HK-2 (cell line): ENCODE data around the gene SPATA1.
"Not testable (repeated sequence)": the region's sequence is repeated elsewhere in the genome, so short reads cannot be mapped to it uniquely, and the experiment has no call there.

Experiments
- DNase-seq: peaks from one replicate; pipeline ENCODE4 v3.0.0-alpha.2; 2018; ENCODE audit not compliant: unreplicated experiment

SPATA1 gene

GRCh38 chr1:84506002-84506728 is at the start of gene SPATA1, which contains the start of gene GNG5:
TSS of gene SPATA1 (plus strand) at chr1:84506386. CDS start at chr1:84516360, 9,974 bp downstream.
TSS of gene GNG5 (minus strand) at chr1:84506581. CDS start at chr1:84506091, 490 bp downstream.
- peak; percentile 98 for DNase-seq

GRCh38 chr1:84462118-84462517 is 44.1 kb upstream of the SPATA1 start:
- no peak for DNase-seq

DNA sequence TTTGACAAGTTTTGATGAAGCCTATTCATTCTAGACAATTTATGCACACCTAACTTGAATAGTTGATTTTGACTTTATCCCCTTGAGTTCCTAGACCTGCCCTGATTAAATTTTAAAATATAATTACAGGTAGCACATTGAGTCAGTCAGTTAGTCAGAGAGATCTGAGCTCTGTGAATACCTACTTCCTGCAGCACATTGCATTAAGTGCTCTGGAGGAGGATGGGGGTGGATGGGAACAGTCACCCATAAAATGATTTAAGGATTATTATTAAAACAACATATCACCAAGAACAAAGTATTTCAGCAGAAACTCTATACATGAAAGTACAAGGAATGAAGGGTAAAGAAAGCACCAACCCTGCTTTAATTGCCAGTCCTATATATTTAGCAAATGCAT is 38.9 kb upstream of the SPATA1 start:
- no peak for DNase-seq

DNA sequence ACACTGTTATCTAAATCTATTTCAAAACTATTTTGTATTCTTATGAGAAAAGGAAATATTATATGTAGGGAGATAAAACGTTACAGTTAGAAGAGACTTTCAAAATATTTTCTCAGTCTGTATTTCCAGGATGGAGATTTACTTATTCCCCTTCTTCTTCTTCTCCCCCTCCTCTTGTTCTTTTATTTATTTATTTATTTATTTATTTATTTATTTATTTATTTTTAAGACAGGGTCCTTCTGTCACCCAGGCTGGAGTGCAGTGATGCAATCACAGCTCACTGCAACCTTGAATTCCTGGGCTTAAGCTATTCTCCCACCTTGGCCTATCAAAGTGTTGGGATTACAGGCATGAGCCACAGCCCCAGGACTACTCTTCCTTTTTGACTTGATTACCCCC is 30.0 kb upstream of the SPATA1 start:
- DNase-seq = no peak

DNA sequence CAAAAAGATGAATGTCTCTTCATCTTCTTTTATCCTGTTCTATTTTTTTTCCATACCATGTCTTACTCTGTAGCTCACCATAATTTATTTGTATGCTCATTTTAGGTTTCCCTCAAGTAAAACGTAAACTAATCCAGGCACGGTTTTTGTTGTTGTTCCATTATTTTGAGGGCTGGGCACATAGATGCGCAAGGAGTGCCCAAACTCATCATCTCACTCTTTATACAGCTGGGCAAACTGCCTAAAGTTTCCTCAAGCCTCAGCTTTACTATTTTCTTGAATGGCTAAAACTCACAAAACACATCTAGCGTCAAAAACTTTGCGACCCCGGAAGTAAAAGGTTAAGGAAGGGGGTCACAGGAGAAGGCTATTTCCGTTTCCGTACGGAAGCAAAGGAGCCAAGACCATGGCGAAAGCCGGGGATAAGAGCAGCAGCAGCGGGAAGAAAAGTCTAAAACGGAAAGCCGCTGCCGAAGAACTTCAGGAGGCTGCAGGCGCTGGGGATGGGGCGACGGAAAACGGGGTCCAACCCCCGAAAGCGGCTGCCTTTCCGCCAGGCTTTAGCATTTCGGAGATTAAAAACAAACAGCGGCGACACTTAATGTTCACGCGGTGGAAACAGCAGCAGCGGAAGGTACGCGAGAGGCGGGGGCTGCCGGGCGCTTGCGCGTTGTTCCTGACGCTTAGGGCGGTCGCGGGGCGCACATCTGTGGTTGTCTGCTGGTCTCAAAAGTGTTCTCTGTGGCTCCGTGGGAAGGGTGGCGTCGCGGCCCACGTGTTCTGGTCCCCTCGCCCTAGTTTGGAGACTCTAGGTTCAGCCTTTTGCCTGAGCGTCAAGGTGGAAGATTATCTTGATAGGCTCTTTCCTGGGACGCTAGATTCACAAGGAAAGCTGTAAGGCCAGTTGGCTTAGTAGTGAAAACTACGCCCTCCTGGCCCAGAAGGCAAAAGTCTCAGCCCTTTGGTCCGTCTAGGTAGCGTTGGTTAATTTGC is 27.0 kb upstream of the SPATA1 start, which contains the start of gene RPF1:
RPF1 (plus strand) TSS at position 391 of the 993 bp plus-strand sequence; CDS start at position 407, 16 bp downstream.
- peak; percentile 73 for DNase-seq

- DNase-seq = no peak
These were observed 26.2 kb upstream of the SPATA1 start for GRCh38 chr1:84479998-84480397.

- DNase-seq = no peak
These were observed 25.5 kb upstream of the SPATA1 start for GRCh38 chr1:84480650-84481049.

DNA sequence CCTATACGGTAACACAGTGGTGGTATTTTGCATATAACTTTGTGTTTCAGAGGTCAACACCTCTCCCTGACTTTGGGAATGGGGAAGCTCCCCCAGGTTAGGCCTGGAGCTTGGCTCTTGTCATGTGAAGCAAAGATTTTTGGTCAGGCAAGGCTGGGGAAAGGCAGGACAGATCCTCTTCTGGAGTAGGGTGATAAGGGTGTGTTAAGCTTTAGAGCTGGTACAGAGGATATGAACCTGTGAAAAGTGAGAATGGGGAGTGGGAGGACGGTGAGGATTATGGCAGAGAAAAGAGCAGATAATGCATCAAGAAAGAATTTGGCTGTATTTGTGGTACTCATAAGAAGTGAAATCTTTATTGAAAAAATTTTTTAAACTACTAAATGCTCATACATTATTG is 24.9 kb upstream of the SPATA1 start:
- no peak for DNase-seq

DNA sequence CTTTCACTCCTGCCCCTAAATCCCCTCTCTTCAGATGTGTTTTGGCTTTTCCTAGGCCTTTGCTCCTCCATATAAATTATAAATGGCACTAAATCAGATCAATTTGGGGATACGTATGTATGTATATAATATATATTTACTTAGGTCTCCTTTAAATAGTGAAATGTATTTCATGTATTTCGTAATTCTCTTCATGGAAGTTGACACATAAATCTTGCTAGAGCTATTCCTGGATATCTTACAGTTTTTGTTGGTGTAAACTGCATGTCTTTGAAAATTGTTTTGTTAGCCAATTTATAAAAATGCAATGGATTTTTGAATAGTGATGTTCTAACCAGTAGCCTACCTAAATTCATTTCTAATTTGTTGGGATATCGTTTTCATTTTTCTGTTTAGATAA is 18.1 kb upstream of the SPATA1 start:
- no peak for DNase-seq

DNA sequence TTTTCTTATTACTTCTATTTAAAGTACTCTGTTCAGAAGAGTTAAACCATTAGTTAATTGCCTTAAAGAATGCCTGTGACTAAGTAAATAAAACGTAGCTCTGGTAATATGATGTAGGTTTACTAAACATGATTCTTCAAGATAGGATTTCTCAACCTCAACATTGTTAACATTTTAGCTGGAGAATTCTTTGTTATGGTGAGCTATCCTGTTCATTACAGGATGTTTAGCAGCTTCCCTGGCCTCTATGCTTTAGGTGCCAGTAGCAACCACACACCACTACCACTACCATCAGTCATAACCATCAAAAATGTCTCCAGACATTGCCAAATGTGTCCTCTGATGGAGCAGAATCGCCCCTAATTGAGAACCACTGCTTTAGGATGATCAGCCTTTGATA is 16.4 kb upstream of the SPATA1 start:
- DNase-seq = no peak

DNA sequence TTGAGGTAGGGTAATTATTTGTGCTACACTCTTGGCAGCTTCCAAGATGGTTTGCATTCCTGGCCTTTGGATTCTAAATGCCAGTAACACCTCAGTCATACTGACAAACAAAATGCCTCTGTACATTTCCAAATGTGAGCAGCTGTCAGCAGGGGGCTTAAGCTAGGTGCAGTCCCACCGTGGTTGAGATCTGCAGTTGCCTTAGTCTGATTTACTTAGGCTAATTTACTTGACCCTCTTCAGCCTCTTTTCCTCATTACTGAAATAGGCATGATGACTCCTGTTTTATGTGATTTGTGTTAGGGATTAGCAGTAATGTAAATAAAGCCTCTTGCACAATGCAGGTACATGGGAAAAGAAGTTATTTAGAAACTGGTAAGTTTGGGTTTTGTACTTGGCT is 13.5 kb upstream of the SPATA1 start:
- DNase-seq = no peak

DNA sequence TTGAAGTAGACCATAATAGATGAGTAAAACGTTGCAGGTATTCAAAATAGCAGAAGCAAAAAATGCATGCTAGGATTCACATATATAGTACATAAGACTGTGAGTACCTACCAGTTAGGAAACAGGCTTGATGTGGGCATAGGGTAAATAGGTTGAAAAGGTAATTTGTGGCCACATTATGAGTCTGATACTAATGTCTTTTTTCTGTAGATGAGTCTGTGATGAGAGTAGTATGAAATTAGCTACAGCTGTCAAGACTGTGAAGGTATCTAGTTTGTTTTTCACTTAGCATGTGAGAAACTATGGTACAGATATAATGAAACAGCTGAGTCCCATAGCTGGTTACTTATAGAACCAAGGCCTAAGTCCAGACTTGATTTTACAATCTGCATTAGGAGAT is 12.4 kb upstream of the SPATA1 start:
- DNase-seq = no peak

GRCh38 chr1:84496498-84496897 is 9.7 kb upstream of the SPATA1 start:
- DNase-seq = no peak

GRCh38 chr1:84497631-84498275 is 8.4 kb upstream of the SPATA1 start:
- DNase-seq = no peak

DNA sequence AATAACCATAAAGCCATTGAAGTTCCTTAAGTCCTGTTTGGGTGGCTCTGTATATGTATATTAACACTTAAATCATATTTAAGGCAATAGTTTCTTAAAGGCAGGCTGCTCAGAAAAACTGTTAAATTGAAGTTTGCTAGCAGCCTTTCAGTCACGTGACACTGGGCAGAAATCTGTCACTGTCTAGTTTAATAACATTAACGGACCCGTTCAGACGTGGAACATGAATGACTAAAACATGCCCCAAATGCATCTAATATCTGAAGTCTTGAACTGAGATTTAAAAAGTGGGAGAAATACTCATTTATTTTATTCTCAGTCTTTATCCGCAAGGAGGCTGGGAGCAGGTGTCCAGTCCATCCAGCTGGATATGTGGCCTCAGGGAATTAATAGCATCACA is 3.3 kb upstream of the SPATA1 start:
- DNase-seq = no peak

DNA sequence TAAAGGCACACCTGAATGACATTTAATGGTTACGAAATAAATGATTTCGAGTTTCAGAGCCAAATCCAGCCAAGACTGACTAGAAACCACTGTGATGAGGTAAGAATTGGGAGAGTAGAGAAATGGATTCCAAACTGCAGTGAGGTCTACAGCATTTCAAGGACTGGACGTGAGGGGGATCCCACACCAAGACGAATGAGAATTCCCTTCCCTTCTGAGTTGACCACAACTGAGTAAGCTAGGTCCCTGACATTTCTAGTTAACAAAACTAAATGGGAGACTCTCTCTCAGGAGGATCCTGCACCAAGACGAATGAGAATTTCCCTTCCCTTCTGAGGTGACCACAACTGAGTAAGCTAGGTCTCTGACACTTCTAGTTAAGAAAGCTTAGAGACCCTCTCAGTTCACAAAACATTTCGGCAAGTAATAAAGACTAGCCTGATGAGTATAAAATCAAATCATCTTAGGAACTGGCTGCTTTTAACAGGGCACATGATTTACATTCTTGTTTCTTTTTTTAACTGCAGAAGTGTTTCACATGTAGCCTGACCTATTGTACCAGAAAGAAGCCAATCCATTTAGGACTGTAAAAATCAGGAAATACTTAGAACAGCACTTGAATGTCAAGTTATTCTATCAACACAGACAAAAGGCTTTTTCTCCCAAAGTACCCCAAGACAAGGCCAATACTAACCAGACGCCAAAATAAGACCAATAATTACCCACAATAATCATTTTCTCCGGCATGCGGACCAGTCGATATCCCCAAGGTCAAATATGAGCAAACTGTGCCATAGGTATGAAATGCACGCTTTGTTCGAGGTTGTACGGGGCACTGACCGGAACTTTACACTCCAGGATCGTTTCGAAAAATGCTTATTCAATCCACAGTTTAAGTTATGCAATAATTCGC is 1.4 kb upstream of the SPATA1 start:
- DNase-seq = peak; percentile 14

DNA sequence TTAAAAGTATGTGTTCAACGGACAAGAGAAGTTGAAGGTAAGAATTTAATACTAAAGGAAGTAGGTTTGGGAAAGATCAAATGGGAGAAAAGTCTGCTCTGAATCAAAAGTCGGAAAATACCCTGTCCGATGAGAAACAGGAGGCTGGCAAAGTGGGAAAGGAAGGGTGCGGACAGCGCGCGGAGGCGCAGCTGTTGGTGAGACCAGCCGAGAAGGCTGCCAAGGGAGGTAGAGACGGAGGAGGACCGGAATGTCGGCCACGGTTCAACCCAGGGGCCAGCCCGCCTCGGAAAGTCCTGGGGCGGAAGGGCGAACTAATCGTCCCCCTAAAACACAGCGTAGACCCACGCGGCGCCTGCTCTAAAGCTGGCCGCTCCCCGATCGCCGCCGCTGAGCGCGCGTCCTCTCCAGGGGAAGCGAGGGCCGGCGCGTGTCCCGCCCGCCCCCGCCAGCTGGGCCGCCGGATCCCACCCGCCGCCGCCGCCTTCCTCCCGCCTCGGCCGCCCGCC is 639 bp upstream of the SPATA1 start:
- DNase-seq = no peak

DNA sequence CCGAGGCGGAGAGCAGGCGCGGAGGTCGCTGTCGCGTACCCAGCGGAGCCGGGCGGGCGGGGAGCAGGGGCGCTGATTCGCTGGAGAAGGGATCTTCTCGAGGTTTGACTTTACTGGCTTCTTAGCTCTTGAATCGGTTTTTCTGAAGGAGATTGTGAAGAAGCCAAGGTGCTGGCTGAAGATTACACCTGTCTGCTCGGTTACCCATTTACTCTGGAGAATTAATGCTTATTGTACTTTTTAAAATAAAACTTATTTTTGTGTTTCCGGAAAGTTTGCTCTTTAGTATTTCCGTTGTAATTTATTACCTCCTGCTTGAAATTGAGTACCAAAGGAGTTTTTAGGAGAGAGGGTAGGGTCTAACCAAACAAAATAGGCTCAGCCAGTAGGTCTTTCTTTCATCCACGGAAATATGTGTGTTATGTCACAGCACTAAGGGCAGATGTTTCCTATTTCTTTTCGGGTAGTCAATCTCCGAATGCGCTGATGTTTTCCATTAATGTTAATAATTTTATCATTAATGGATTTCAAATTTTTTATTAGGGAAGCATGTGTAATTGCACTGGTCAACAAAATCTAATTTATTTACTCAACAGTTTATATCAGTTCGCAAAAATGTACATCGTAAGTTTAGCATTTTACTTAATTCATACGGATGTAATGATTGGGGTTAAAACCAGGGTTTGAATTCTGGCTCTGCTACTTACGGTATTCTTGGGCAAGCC is 705 bp downstream of the SPATA1 start:
- no peak for DNase-seq

GRCh38 chr1:84507887-84508286 is 1.7 kb downstream of the SPATA1 start:
- DNase-seq = not testable (repeated sequence)

- DNase-seq = no peak
These were observed 2.3 kb downstream of the SPATA1 start for GRCh38 chr1:84508510-84508909.
